Measurements from ENCODE around the gene ZNF683. TPM values are rescaled to one million over a fixed set of nuclear protein-coding genes. Genes with fewer than 3 reads are reported as not detected.

The ZNF683 gene
- total RNA-seq, 2 donors from 2014 or later, result not detected

DNA sequence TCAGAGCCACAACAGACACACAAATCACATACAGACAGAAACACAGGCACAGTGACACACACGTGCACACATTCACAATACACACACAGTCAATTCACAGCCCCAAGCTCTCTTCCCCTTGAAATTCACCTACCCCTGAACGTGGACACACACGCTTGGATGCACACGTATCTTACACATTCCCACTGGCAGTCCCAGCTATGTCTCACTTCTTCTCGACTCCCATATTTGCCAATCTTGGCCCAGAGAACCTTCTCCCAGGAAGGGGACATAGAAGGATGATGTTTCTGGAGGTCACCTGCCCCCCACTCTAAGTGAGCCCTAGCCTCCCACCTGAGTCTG lies 20.2 kb downstream of the ZNF683 start:
- no peak overlapping the region for H3K4me3 ChIP-seq
- H3K9me3 ChIP-seq, result no peaks in the 10 kb centered on the region
- ATAC-seq (ENCODE audit: insufficient number of reproducible peaks, low FRiP score, low read depth) (no peak), DNase-seq (ENCODE audit: low spot score) (no peak)
- no peaks in the 10 kb centered on the region for H3K4me1 ChIP-seq (ENCODE audit: control insufficient read depth in 1 of 2, low read depth in 2 of 2)
- TF ChIP-seq, protein P1, sequence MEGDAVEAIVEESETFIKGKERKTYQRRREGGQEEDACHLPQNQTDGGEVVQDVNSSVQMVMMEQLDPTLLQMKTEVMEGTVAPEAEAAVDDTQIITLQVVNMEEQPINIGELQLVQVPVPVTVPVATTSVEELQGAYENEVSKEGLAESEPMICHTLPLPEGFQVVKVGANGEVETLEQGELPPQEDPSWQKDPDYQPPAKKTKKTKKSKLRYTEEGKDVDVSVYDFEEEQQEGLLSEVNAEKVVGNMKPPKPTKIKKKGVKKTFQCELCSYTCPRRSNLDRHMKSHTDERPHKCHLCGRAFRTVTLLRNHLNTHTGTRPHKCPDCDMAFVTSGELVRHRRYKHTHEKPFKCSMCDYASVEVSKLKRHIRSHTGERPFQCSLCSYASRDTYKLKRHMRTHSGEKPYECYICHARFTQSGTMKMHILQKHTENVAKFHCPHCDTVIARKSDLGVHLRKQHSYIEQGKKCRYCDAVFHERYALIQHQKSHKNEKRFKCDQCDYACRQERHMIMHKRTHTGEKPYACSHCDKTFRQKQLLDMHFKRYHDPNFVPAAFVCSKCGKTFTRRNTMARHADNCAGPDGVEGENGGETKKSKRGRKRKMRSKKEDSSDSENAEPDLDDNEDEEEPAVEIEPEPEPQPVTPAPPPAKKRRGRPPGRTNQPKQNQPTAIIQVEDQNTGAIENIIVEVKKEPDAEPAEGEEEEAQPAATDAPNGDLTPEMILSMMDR (IDR thresholded peaks at IDR 0.05), result no peak
- no peaks in the 10 kb centered on the region for H3K36me3 ChIP-seq
- H3K27me3 ChIP-seq (replicated peaks; ENCODE audit: insufficient read depth), result no peaks in the 10 kb centered on the region
- no peak overlapping the region for H3K27ac ChIP-seq

DNA sequence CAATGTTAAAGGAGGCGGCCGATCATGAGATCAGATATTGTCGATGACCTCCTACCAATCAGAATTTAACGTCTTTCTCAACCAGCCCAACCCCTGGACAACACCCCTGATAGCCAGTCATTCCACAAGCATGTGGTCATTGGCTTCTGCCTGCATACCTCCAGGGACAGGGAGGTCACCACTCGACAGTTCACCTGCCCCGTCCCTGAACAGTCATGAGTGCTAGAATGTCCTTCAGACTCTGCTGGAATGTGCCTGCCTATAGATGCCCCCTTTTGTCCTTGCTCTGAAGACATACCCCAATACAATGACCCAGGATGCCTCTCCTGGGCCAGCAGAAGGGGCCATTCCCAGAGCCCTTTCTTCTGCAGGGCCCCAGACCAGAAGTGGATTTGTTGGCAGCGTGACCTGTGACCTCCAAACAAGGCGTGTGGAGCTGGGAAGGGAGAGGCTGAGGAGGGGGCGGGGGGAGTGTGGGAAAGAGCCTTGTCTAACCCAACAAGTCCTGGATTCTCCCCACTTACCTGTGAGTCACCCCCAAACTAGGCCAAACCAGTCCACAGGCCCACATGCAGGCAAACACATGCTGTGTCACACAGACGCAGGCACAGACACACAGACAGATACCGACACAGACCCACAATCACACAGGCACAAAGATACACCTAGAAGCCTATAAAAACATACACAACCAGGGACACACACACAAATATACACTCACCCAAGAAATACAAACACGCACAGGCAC lies 20.8 kb downstream of the ZNF683 start:
- no peaks in the 10 kb centered on the region for H3K4me1 ChIP-seq (ENCODE audit: control insufficient read depth in 1 of 2, low read depth in 2 of 2)
- H3K27me3 ChIP-seq (replicated peaks; ENCODE audit: insufficient read depth), result no peaks in the 10 kb centered on the region
- ATAC-seq (ENCODE audit: insufficient number of reproducible peaks, low FRiP score, low read depth), result no peak
- H3K27ac ChIP-seq, result no peak overlapping the region
- DNase-seq (ENCODE audit: low spot score), result no peak
- no peaks in the 10 kb centered on the region for H3K9me3 ChIP-seq
- H3K36me3 ChIP-seq, result no peaks in the 10 kb centered on the region
- H3K4me3 ChIP-seq, result no peak overlapping the region
- TF ChIP-seq, protein P1 (IDR thresholded peaks at IDR 0.05), result no peak

DNA sequence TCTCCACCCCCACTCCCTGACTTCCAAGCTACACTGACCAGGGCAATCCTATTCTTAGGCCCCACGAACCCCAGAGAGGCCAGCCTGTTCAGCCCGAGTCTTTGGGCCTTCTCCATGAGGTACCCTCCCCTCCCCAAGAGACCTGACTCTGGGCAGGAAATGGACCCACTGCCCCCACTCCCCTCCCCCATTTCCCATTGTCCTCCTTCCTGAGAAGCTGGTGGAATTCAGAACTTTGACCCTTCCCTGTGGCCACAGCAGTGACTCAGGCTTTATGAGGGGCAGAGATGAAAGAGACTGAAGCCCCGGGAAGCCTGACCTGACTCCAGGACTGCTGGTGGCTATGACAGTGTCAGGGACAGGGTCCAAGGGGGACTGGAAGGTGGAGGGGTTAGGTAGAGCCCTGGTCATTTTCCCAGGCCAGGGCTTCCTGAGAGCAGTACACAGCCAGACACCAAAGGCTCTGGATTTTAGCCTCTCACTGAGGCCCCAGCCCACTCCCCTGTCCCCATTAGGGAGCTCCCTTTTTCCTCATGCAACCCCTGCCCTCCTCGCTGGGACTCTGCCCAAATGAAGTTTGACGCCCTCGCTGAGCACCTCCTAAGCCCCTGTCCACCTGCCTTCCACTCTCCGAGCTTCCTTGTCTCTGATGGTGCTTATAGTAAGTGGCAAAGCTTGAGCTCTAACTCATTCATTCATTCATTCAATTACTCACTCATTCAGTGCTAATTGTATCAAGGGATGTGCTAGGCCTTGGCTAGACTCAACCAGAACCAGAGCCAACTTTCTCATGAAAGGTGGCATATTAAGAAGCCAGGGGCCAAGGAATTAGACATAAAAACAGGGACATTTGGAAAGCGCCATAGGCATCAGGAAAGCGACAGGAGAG lies 21.6 kb downstream of the ZNF683 start:
- no peak for DNase-seq (ENCODE audit: low spot score)
- Histone ChIP-seq H3K36me3 (no peaks in the 10 kb centered on the region), H3K9me3 (no peaks in the 10 kb centered on the region), H3K27ac (no peak overlapping the region), H3K27me3 (replicated peaks; ENCODE audit: insufficient read depth) (no peaks in the 10 kb centered on the region), H3K4me3 (no peak overlapping the region), H3K4me1 (ENCODE audit: control insufficient read depth in 1 of 2, low read depth in 2 of 2) (no peaks in the 10 kb centered on the region)
- ATAC-seq (ENCODE audit: insufficient number of reproducible peaks, low FRiP score, low read depth), result no peak
- TF ChIP-seq, protein P1 (IDR thresholded peaks at IDR 0.05), result no peak

DNA sequence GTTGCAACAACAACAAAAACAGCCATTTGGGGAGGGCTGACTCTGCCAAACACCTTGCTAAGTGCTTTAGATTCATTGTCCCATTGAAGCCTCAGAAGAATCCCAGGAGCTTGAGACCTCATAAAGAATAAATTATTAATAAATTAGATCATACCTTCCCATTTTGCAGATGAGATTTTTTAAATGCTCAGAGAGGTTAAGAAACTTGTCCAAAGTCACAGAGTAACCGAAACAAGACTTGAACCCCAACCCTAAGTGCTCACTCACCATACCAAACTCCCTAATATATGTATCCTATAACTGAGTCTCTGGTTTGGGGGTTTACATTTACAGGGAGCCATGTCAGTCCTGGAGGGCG lies 22.2 kb downstream of the ZNF683 start:
- no peak for DNase-seq (ENCODE audit: low spot score)
- Histone ChIP-seq H3K4me3 (no peak overlapping the region), H3K27ac (no peak overlapping the region), H3K36me3 (no peaks in the 10 kb centered on the region), H3K4me1 (ENCODE audit: control insufficient read depth in 1 of 2, low read depth in 2 of 2) (no peaks in the 10 kb centered on the region), H3K9me3 (no peaks in the 10 kb centered on the region), H3K27me3 (replicated peaks; ENCODE audit: insufficient read depth) (no peaks in the 10 kb centered on the region)
- ATAC-seq (ENCODE audit: insufficient number of reproducible peaks, low FRiP score, low read depth), result no peak
- TF ChIP-seq, protein P1 (IDR thresholded peaks at IDR 0.05), result no peak

DNA sequence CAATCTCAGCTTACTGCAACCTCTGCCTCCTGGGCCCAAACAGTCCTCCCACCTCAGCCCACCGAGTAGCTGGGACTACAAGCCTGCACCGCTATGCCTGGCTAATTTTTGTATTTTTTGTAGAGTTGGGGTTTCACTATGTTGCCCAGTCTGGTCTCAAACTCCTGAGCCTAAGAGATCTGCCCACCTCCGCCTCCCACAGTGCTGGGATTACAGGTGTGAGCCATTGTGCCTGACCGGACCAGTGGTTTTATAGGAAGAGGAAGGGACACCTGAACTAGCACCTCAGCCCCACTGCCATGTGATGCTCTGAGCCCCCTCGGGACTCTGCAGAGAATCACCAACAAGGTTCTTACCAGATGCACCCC lies 22.7 kb downstream of the ZNF683 start:
- Histone ChIP-seq H3K4me1 (ENCODE audit: control insufficient read depth in 1 of 2, low read depth in 2 of 2) (no peaks in the 10 kb centered on the region), H3K36me3 (no peaks in the 10 kb centered on the region), H3K9me3 (no peaks in the 10 kb centered on the region), H3K4me3 (no peak overlapping the region), H3K27me3 (replicated peaks; ENCODE audit: insufficient read depth) (no peaks in the 10 kb centered on the region), H3K27ac (no peak overlapping the region)
- TF ChIP-seq, protein P1 (IDR thresholded peaks at IDR 0.05), result no peak
- DNase-seq (ENCODE audit: low spot score) (no peak), ATAC-seq (ENCODE audit: insufficient number of reproducible peaks, low FRiP score, low read depth) (no peak)
